K562 (cell line): ENCODE measurements around the gene GMEB2. TPM values are rescaled to one million over a fixed set of nuclear protein-coding genes. Genes with fewer than 3 reads are reported as not detected.

Experiments used
- CC2D1A ChIP-seq: fragments of 450-650 bp; IDR thresholded peaks from 2 replicates; pipeline ENCODE4 v1.6.1; 2017; ENCODE audit warnings: mild to moderate bottlenecking
- CEBPG ChIP-seq, 3 experiments: fragments of 200-800 bp in 1 of 3; sonication (Bioruptor generic) in 1 of 3; sonication (generic) in 1 of 3; formaldehyde crosslinking in 1 of 3; IDR thresholded peaks in 2 of 3; conservative IDR thresholded peaks in 1 of 3; 2 replicates each; pipeline versions ENCODE4 v1.6.1 to v1.8.0; 2016 to 2022; ENCODE audit warnings: missing compliant biosample characterization in 2 of 3, missing genetic modification characterization in 2 of 3, mild to moderate bottlenecking in 1 of 3, missing genetic modification reagents in 1 of 3
- EP400 ChIP-seq: fragments of 450-650 bp; IDR thresholded peaks from 2 replicates; pipeline ENCODE4 v1.6.1; 2017; ENCODE audit warnings: antibody characterized with exemption, mild to moderate bottlenecking, moderate library complexity
- HBP1 ChIP-seq: fragments of 450-650 bp; formaldehyde crosslinking; IDR thresholded peaks from 2 replicates; pipeline ENCODE4 v1.4.0; 2022; ENCODE audit warnings: missing genetic modification characterization
- KLF6 ChIP-seq: fragments of 250-450 bp; sonication (Bioruptor Pico); IDR thresholded peaks from 2 replicates; pipeline ENCODE4 v1.4.0; 2020; ENCODE audit warnings: mild to moderate bottlenecking, moderate library complexity, borderline replicate concordance
- NR2C2 ChIP-seq, 2 experiments: fragments of 200-800 bp in 1 of 2; sonication (Bioruptor generic) in 1 of 2; sonication (generic) in 1 of 2; formaldehyde crosslinking in 1 of 2; IDR thresholded peaks; 2 replicates each; pipeline versions ENCODE4 v1.6.1 to v1.8.0; 2016 to 2022; ENCODE audit warnings: mild to moderate bottlenecking in 1 of 2, missing compliant biosample characterization in 1 of 2, missing genetic modification characterization in 1 of 2, missing genetic modification reagents in 1 of 2
- POLR2AphosphoS5 ChIP-seq: IDR thresholded peaks from 2 replicates; pipeline ENCODE4 v1.6.1; 2011; ENCODE audit warnings: mild to moderate bottlenecking, low read depth, low read length, moderate library complexity; ENCODE audit not compliant: control insufficient read depth, insufficient read depth
- SMARCB1 ChIP-seq: IDR thresholded peaks from 2 replicates; pipeline ENCODE4 v1.6.1; 2011; ENCODE audit warnings: improper control_type of control experiment, low read depth; ENCODE audit not compliant: insufficient read length
- SP2 ChIP-seq: IDR thresholded peaks from 2 replicates; pipeline ENCODE4 v1.6.1; 2011; ENCODE audit warnings: mild to moderate bottlenecking, low read depth, low read length, moderate library complexity; ENCODE audit not compliant: poor library complexity, severe bottlenecking; ENCODE audit errors: extremely low read depth
- SPI1 ChIP-seq: IDR thresholded peaks from 2 replicates; pipeline ENCODE4 v1.6.1; 2011; ENCODE audit warnings: low read depth, low read length, control low read depth, borderline replicate concordance
- TOE1 ChIP-seq, 2 experiments: fragments of 450-650 bp in 1 of 2; sonication (generic) in 1 of 2; formaldehyde crosslinking in 1 of 2; IDR thresholded peaks; 2 replicates each; pipeline versions ENCODE4 v1.7.1 to v1.8.0; 2016 to 2022; ENCODE audit warnings: borderline replicate concordance in 2 of 2, mild to moderate bottlenecking in 2 of 2, antibody characterized with exemption in 1 of 2, inconsistent platforms in 1 of 2, low read depth in 1 of 2, missing genetic modification reagents in 1 of 2, moderate library complexity in 1 of 2
- polyA plus RNA-seq, 8 experiments: library from polyadenylated mRNA; depleted of rRNA in 4 of 8; stranded (reverse) in 5 of 8; unstranded in 3 of 8; fragments of >200 nt; fragmentation: Nextera tagmentation in 2 of 8; fragmentation: Illumina TruSeq in 1 of 8; extraction: Ambion mirVana in 2 of 8; extraction: Trizol in 1 of 8; gene quantifications; 2 replicates each; pipeline versions ENCODE4 v1.2.1 to v1.2.3, GENCODE V29; 2011 to 2014; ENCODE audit warnings: inconsistent platforms in 1 of 8, missing spikeins in 1 of 8
- total RNA-seq, 7 experiments: library from RNA; depleted of rRNA in 6 of 7; stranded (reverse); fragments of >200 nt in 6 of 7; fragmentation: Illumina TruSeq in 2 of 7; extraction: Trizol in 2 of 7; gene quantifications; 2 replicates each; pipeline versions ENCODE4 v1.2.1 to v1.2.3, GENCODE V29; 2011 to 2021; ENCODE audit warnings: low replicate concordance in 1 of 7
- TF ChIP-seq, protein P1 (sequence below): fragments of 450-650 bp; IDR thresholded peaks from 2 replicates; pipeline ENCODE4 v1.6.1; 2016; ENCODE audit warnings: mild to moderate bottlenecking, moderate library complexity

Gene GMEB2
- total and polyA plus RNA-seq, 9 of the 15 experiments (the other 6 are each of a cell fraction or from before 2014, with no cell fraction given), result 0.03 to 13.9 (median 6.3) TPM

DNA sequence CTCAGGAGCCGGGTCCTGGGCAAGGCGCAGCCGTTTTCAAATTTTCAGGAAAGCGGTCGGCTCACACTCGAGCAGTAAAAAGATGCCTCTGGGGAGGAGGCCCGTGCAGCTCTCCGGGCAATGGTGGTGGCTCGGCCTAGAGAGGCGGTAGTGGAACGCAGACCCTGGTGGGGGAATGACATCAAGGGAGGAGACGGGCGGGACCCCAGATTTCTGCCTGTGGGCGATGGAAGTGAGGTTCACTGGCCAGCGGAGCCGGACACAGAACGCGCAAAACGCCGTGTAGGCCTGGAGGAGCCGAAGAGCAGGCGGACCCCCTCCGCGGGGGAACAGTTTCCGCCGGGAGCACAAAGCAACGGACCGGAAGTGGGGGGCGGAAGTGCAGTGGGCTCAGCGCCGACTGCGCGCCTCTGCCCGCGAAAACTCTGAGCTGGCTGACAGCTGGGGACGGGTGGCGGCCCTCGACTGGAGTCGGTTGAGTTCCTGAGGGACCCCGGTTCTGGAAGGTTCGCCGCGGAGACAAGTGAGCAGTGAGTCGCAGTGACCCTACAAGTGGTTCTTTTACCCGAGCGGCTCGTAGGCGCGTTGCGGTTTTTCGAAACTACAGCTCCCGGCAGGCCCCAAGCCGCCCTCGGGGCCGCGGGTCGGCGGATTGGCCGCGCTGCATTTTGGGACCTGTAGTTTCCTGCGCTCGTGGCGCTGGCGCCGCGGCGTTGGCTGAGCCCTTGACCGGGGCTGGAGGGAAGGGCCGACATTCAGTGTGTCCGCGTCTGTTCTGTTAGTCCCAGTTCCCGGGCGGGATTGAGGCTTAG is 31.2 kb upstream of the GMEB2 start, which contains the start of gene RTEL1 (continued):
- TF ChIP-seq SPI1, result peak; percentile 25; the same call in 1 of the 2 replicates
- peak; percentile 45; the same call in 1 of the 2 replicates for TF ChIP-seq HBP1 (CRISPR knock-in tag)
- peak; percentile 85 for TF ChIP-seq NR2C2 (CRISPR knock-in tag; IDR thresholded peaks at IDR 0.05)
- peak; percentile 98 for TF ChIP-seq NR2C2 (tag; IDR thresholded peaks at IDR 0.05)
- TF ChIP-seq POLR2AphosphoS5, result peak; percentile 68
- TF ChIP-seq, protein P1, sequence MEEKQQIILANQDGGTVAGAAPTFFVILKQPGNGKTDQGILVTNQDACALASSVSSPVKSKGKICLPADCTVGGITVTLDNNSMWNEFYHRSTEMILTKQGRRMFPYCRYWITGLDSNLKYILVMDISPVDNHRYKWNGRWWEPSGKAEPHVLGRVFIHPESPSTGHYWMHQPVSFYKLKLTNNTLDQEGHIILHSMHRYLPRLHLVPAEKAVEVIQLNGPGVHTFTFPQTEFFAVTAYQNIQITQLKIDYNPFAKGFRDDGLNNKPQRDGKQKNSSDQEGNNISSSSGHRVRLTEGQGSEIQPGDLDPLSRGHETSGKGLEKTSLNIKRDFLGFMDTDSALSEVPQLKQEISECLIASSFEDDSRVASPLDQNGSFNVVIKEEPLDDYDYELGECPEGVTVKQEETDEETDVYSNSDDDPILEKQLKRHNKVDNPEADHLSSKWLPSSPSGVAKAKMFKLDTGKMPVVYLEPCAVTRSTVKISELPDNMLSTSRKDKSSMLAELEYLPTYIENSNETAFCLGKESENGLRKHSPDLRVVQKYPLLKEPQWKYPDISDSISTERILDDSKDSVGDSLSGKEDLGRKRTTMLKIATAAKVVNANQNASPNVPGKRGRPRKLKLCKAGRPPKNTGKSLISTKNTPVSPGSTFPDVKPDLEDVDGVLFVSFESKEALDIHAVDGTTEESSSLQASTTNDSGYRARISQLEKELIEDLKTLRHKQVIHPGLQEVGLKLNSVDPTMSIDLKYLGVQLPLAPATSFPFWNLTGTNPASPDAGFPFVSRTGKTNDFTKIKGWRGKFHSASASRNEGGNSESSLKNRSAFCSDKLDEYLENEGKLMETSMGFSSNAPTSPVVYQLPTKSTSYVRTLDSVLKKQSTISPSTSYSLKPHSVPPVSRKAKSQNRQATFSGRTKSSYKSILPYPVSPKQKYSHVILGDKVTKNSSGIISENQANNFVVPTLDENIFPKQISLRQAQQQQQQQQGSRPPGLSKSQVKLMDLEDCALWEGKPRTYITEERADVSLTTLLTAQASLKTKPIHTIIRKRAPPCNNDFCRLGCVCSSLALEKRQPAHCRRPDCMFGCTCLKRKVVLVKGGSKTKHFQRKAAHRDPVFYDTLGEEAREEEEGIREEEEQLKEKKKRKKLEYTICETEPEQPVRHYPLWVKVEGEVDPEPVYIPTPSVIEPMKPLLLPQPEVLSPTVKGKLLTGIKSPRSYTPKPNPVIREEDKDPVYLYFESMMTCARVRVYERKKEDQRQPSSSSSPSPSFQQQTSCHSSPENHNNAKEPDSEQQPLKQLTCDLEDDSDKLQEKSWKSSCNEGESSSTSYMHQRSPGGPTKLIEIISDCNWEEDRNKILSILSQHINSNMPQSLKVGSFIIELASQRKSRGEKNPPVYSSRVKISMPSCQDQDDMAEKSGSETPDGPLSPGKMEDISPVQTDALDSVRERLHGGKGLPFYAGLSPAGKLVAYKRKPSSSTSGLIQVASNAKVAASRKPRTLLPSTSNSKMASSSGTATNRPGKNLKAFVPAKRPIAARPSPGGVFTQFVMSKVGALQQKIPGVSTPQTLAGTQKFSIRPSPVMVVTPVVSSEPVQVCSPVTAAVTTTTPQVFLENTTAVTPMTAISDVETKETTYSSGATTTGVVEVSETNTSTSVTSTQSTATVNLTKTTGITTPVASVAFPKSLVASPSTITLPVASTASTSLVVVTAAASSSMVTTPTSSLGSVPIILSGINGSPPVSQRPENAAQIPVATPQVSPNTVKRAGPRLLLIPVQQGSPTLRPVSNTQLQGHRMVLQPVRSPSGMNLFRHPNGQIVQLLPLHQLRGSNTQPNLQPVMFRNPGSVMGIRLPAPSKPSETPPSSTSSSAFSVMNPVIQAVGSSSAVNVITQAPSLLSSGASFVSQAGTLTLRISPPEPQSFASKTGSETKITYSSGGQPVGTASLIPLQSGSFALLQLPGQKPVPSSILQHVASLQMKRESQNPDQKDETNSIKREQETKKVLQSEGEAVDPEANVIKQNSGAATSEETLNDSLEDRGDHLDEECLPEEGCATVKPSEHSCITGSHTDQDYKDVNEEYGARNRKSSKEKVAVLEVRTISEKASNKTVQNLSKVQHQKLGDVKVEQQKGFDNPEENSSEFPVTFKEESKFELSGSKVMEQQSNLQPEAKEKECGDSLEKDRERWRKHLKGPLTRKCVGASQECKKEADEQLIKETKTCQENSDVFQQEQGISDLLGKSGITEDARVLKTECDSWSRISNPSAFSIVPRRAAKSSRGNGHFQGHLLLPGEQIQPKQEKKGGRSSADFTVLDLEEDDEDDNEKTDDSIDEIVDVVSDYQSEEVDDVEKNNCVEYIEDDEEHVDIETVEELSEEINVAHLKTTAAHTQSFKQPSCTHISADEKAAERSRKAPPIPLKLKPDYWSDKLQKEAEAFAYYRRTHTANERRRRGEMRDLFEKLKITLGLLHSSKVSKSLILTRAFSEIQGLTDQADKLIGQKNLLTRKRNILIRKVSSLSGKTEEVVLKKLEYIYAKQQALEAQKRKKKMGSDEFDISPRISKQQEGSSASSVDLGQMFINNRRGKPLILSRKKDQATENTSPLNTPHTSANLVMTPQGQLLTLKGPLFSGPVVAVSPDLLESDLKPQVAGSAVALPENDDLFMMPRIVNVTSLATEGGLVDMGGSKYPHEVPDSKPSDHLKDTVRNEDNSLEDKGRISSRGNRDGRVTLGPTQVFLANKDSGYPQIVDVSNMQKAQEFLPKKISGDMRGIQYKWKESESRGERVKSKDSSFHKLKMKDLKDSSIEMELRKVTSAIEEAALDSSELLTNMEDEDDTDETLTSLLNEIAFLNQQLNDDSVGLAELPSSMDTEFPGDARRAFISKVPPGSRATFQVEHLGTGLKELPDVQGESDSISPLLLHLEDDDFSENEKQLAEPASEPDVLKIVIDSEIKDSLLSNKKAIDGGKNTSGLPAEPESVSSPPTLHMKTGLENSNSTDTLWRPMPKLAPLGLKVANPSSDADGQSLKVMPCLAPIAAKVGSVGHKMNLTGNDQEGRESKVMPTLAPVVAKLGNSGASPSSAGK, result no peak
- peak; percentile 86 for TF ChIP-seq EP400
- no peak for TF ChIP-seq KLF6 (CRISPR knock-in tag)
- TF ChIP-seq SMARCB1, result no peak
- no peak for TF ChIP-seq SP2
- TF ChIP-seq CC2D1A, result peak; percentile 61
- no peak for TF ChIP-seq CEBPG (CRISPR knock-in tag; IDR thresholded peaks at IDR 0.05)
- TF ChIP-seq CEBPG (tag; conservative IDR thresholded peaks at IDR 0.05 in 1 of 2, IDR thresholded peaks at IDR 0.05 in 1 of 2), result no peak
- peak; percentile 90 for TF ChIP-seq TOE1 (IDR thresholded peaks at IDR 0.05; ENCODE audit: borderline replicate concordance)
- no peak for TF ChIP-seq TOE1 (CRISPR knock-in tag; IDR thresholded peaks at IDR 0.05; ENCODE audit: borderline replicate concordance, low read depth)
